HL-60 (cell line): ENCODE data around the gene MTMR11.

ENCODE experiments used
- DNase-seq, 2 experiments: peaks; one replicate each; pipeline ENCODE4 v3.0.0-alpha.2; 2010 to 2020; ENCODE audit warnings: low read depth in 1 of 2, low spot score in 1 of 2
- H3K27ac ChIP-seq: fragments of 250-450 bp; sonication (Bioruptor Pico); replicated peaks from 2 replicates; pipeline ENCODE4 v1.5.1; 2020; ENCODE audit warnings: mild to moderate bottlenecking, moderate library complexity
- H3K27me3 ChIP-seq: fragments of 250-450 bp; sonication (Bioruptor Pico); 2 replicates; pipeline ENCODE4 v1.5.1; 2021; ENCODE audit warnings: mild to moderate bottlenecking, moderate library complexity; ENCODE audit not compliant: insufficient read depth, poor library complexity, severe bottlenecking
- H3K4me3 ChIP-seq: replicated peaks from 2 replicates; pipeline ENCODE4 v1.5.1; 2011; ENCODE audit warnings: mild to moderate bottlenecking, control low read depth, low read length; ENCODE audit not compliant: insufficient read depth
- GABPA ChIP-seq: IDR thresholded peaks from 2 replicates; pipeline ENCODE4 v1.6.1; 2012; ENCODE audit warnings: low read depth
- POLR2AphosphoS5 ChIP-seq: IDR thresholded peaks from 2 replicates; pipeline ENCODE4 v1.6.1; 2012; ENCODE audit warnings: low read depth
- SPI1 ChIP-seq: IDR thresholded peaks from 2 replicates; pipeline ENCODE4 v1.6.1; 2012; ENCODE audit warnings: low read depth, mild to moderate bottlenecking, borderline replicate concordance
- TF ChIP-seq, protein P1 (sequence below): IDR thresholded peaks from 2 replicates; pipeline ENCODE4 v1.6.1; 2012; ENCODE audit warnings: low read depth; ENCODE audit not compliant: insufficient replicate concordance
- TF ChIP-seq, protein P2 (sequence below): IDR thresholded peaks from one replicate; pipeline ENCODE4 v1.5.1; 2011; ENCODE audit warnings: low read length, control low read depth, inconsistent platforms; ENCODE audit not compliant: insufficient read depth

The MTMR11 gene

DNA sequence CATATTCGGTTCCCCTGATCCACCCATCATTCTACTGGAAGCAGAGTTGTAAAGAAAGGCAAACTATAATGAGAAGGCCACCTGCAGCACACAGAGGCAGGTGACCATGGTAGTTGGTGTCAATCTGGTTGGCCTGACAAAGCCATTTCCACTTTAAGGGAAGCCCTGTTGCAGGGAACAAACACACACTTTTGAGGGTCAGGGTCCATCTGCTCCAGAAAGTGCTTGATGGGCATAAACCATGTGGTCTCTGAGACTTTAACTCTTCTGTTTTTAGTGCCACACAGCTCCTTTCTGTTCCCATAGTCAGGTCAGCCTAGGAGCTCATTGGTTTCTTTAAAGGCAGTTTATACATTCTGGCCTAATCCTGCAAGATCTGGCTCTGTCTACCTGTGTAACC is 54.8 kb downstream of the MTMR11 start:
- TF ChIP-seq, protein P1, sequence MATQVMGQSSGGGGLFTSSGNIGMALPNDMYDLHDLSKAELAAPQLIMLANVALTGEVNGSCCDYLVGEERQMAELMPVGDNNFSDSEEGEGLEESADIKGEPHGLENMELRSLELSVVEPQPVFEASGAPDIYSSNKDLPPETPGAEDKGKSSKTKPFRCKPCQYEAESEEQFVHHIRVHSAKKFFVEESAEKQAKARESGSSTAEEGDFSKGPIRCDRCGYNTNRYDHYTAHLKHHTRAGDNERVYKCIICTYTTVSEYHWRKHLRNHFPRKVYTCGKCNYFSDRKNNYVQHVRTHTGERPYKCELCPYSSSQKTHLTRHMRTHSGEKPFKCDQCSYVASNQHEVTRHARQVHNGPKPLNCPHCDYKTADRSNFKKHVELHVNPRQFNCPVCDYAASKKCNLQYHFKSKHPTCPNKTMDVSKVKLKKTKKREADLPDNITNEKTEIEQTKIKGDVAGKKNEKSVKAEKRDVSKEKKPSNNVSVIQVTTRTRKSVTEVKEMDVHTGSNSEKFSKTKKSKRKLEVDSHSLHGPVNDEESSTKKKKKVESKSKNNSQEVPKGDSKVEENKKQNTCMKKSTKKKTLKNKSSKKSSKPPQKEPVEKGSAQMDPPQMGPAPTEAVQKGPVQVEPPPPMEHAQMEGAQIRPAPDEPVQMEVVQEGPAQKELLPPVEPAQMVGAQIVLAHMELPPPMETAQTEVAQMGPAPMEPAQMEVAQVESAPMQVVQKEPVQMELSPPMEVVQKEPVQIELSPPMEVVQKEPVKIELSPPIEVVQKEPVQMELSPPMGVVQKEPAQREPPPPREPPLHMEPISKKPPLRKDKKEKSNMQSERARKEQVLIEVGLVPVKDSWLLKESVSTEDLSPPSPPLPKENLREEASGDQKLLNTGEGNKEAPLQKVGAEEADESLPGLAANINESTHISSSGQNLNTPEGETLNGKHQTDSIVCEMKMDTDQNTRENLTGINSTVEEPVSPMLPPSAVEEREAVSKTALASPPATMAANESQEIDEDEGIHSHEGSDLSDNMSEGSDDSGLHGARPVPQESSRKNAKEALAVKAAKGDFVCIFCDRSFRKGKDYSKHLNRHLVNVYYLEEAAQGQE, result no peak
- TF ChIP-seq POLR2AphosphoS5 (no peak), SPI1 (no peak), GABPA (no peak)
- TF ChIP-seq, protein P2, sequence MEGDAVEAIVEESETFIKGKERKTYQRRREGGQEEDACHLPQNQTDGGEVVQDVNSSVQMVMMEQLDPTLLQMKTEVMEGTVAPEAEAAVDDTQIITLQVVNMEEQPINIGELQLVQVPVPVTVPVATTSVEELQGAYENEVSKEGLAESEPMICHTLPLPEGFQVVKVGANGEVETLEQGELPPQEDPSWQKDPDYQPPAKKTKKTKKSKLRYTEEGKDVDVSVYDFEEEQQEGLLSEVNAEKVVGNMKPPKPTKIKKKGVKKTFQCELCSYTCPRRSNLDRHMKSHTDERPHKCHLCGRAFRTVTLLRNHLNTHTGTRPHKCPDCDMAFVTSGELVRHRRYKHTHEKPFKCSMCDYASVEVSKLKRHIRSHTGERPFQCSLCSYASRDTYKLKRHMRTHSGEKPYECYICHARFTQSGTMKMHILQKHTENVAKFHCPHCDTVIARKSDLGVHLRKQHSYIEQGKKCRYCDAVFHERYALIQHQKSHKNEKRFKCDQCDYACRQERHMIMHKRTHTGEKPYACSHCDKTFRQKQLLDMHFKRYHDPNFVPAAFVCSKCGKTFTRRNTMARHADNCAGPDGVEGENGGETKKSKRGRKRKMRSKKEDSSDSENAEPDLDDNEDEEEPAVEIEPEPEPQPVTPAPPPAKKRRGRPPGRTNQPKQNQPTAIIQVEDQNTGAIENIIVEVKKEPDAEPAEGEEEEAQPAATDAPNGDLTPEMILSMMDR, result no peak
- H3K27me3 ChIP-seq, result no peaks in the 10 kb centered on the region
- H3K4me3 ChIP-seq, result no peak overlapping the region
- no peak for DNase-seq
- no peak overlapping the region for H3K27ac ChIP-seq

DNA sequence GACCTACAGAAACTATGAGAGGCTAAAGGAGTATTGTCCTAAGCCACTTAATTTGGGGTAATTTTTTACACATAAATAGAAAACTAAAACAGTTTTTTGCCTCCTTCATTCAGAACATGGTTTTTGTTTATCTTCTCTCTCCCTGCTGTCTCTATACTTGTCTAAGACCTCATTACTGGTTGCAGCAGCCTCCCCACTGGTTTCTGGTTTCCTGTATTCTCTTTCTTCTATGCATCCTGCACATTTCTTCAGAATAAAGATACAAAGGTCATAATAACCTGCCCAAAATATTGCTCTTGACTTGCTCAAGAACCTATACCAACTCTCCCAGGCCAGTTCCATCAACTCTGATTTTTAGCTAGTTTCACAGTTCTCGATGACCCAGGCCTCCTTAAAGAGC is 57.1 kb downstream of the MTMR11 start:
- no peak overlapping the region for H3K4me3 ChIP-seq
- DNase-seq, result no peak
- no peak for TF ChIP-seq POLR2AphosphoS5
- H3K27me3 ChIP-seq, result no peaks in the 10 kb centered on the region
- no peak overlapping the region for H3K27ac ChIP-seq
